Lung (tissue), 12 donors: Measurements from ENCODE around the gene C3orf52. TPM values are rescaled to one million over a fixed set of nuclear protein-coding genes. Genes with fewer than 3 reads are reported as not detected.

Experiments used
- ATAC-seq: fragments of 200-7000 bp; cut with Tn5 transposase; one replicate; pipeline ENCODE4 v1.9.1; 2020; ENCODE audit warnings: moderate number of reproducible peaks; ENCODE audit not compliant: insufficient read depth, low FRiP score
- DNase-seq, 3 donors: peaks; one replicate each; pipeline ENCODE4 v3.0.0-alpha.2; 2013 to 2017
- H3K27ac ChIP-seq, 2 donors: one replicate each; pipeline ENCODE4 v1.5.1; 2013; ENCODE audit warnings: mild to moderate bottlenecking in 2 of 2, moderate library complexity in 2 of 2, control low read depth in 1 of 2, inconsistent platforms in 1 of 2, low read depth in 1 of 2, low read length in 1 of 2
- H3K27me3 ChIP-seq, 3 donors: one replicate each; pipeline ENCODE4 v1.5.1; 2013; ENCODE audit warnings: low read length in 2 of 3; ENCODE audit not compliant: control insufficient read depth in 3 of 3, insufficient read depth in 3 of 3
- H3K36me3 ChIP-seq, 4 donors: one replicate each; pipeline ENCODE4 v1.5.1; 2013; ENCODE audit warnings: low read length in 4 of 4, mild to moderate bottlenecking in 1 of 4, moderate library complexity in 1 of 4; ENCODE audit not compliant: control insufficient read depth in 4 of 4, insufficient read depth in 4 of 4
- H3K4me1 ChIP-seq, 5 donors: one replicate each; pipeline ENCODE4 v1.5.1; 2013; ENCODE audit warnings: low read length in 5 of 5, mild to moderate bottlenecking in 2 of 5, moderate library complexity in 1 of 5; ENCODE audit not compliant: control insufficient read depth in 5 of 5, insufficient read depth in 5 of 5
- H3K4me3 ChIP-seq: one replicate; pipeline ENCODE4 v1.5.1; 2013; ENCODE audit warnings: mild to moderate bottlenecking, control low read depth, moderate library complexity
- H3K9ac ChIP-seq, 2 donors: one replicate each; pipeline ENCODE4 v1.5.1; 2013; ENCODE audit warnings: low read length in 2 of 2, control low read depth in 1 of 2; ENCODE audit not compliant: insufficient read depth in 1 of 2
- H3K9me3 ChIP-seq, 4 donors: one replicate each; pipeline ENCODE4 v1.5.1; 2013; ENCODE audit warnings: low read length in 3 of 4, mild to moderate bottlenecking in 1 of 4, moderate library complexity in 1 of 4; ENCODE audit not compliant: control insufficient read depth in 4 of 4, insufficient read depth in 3 of 4
- CTCF ChIP-seq: IDR thresholded peaks from 2 replicates; pipeline ENCODE4 v1.5.1; 2012; ENCODE audit warnings: mild to moderate bottlenecking; ENCODE audit errors: control extremely low read depth, extremely low read depth
- WGBS, 2 donors: extraction: QIAGEN DNeasy Blood & Tissue Kit; methylation state at CpG; one replicate each; pipeline ENCODE4 v1.1.7; 2013; 5-methylcytosine and 5-hydroxymethylcytosine counted together
- polyA plus RNA-seq, 2 donors: library from polyadenylated mRNA; stranded (reverse); fragments of 200-250 nt; gene quantifications; one replicate each; pipeline ENCODE4 v1.2.1, GENCODE V29; 2013
- total RNA-seq, 2 donors: library from RNA; depleted of rRNA in 1 of 2; stranded (reverse); fragments of >200 nt in 1 of 2; gene quantifications; one replicate each; pipeline ENCODE4 v1.2.1, GENCODE V29; 2014 to 2021
- donor health status: control.
- donor health status: control.
- donor health status: Bipolar disorder and iron deficiency.
- donor health status: healthy.
- donor health status: DM: yes; HTN: yes; CAD: no.

C3orf52 gene
- total and polyA plus RNA-seq, 4 donors = 6.5 to 22.4 (median 14.5) TPM

DNA sequence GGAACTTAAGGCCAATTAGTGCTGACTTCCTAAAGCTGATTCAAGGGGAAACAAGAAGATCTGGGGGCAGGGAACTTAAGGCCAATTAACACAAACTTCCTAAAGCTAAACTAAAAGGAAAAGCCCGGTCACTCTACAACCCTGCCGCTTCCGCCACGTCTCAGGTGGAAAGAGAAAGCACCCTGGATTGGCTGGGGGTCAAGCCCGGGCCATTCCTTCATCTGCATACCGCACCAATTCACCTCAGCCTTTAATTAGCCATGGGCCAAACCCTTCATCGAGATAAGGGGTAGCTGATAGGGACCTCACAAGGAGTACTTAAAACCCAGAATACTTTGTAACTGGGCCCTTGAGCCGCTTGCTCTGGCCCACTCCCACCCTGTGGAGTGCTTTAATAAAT is 37.3 kb upstream of the C3orf52 start:
- Histone ChIP-seq H3K9ac (no peak overlapping the region), H3K27me3 (no peaks in the 10 kb centered on the region), H3K27ac (no peak overlapping the region), H3K4me1 (no peaks in the 10 kb centered on the region), H3K9me3 (no peaks in the 10 kb centered on the region), H3K36me3 (no peaks in the 10 kb centered on the region), H3K4me3 (no peak overlapping the region)
- DNase-seq (peak in 2 of 3 donors; percentile 19 to 28), ATAC-seq (no peak)
- WGBS, 2 donors = 61 to 73% methylated on average over 8 of the region's 8 CpGs
- TF ChIP-seq CTCF = no peak

DNA sequence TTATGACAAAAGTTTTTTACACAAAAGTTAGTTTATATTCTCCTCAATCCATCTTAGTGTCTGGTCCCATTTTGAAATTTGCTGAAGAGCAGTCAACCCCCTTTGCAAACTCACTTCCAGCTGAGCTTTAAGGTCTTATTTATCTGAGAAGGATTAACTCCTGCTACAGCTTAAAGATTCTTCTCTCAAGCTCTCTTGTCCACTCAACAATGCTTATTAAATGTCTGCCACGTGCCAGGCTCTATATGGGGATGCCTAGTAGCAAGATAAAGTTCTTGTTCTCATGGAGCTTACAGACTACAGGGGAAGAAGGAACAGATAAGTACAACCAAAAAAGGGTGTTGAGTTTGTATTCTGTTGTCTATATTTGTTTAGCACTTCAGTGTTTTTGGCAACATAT is 33.0 kb upstream of the C3orf52 start:
- TF ChIP-seq CTCF = no peak
- no peaks in the 10 kb centered on the region for H3K4me1 ChIP-seq
- H3K9ac ChIP-seq = no peak overlapping the region
- H3K4me3 ChIP-seq = no peak overlapping the region
- H3K36me3 ChIP-seq = no peaks in the 10 kb centered on the region
- DNase-seq = no peak
- WGBS, 2 donors = 36 to 70% methylated on average over 1 of the region's 1 CpG
- H3K27me3 ChIP-seq = no peaks in the 10 kb centered on the region
- no peak overlapping the region for H3K27ac ChIP-seq
- no peak for ATAC-seq
- H3K9me3 ChIP-seq = no peaks in the 10 kb centered on the region

GRCh38 chr3:112056451-112056929 is 29.7 kb upstream of the C3orf52 start:
- no peak for ATAC-seq
- Histone ChIP-seq H3K27me3 (no peaks in the 10 kb centered on the region), H3K4me1 (no peaks in the 10 kb centered on the region), H3K4me3 (no peak overlapping the region), H3K27ac (no peak overlapping the region), H3K9me3 (no peaks in the 10 kb centered on the region), H3K9ac (no peak overlapping the region), H3K36me3 (no peaks in the 10 kb centered on the region)
- 70 to 86% methylated on average over 6 of the region's 6 CpGs for WGBS, 2 donors
- peak in 2 of 3 donors; percentile 18 to 41 for DNase-seq
- no peak for TF ChIP-seq CTCF

DNA sequence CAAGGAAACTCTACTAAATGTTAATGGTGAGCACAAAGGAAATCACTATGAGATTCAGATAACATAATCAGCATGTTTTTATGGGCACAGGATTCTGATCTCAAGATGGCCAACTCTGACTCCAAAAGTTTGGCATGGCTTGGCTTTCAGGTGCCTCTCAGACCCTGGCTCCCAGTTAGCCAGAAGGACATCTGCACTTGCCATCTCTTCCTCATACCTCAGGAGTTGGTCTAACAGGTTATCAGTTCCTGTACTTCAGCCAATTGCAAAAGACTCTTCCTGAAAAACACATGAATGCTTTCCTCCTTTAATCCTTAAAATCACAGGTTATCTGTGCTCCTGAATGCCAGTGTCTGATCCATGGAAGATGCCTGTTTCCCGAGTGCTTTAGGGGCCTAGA is 26.7 kb upstream of the C3orf52 start:
- Histone ChIP-seq H3K27ac (no peak overlapping the region), H3K4me1 (no peaks in the 10 kb centered on the region), H3K4me3 (no peak overlapping the region), H3K27me3 (no peaks in the 10 kb centered on the region), H3K36me3 (no peaks in the 10 kb centered on the region), H3K9ac (no peak overlapping the region), H3K9me3 (no peaks in the 10 kb centered on the region)
- WGBS, 2 donors = 86 to 91% methylated on average over 1 of the region's 1 CpG
- ATAC-seq (no peak), DNase-seq (no peak)
- TF ChIP-seq CTCF = no peak
